ENCODE measurements around the gene HADHB. TPM values are rescaled to one million over a fixed set of nuclear protein-coding genes. Genes with fewer than 3 reads are reported as not detected.

The HADHB gene
- total and polyA plus RNA-seq, 10 of the 15 experiments (the other 5 are each of a cell fraction or from before 2014, with no cell fraction given) = 53.7 to 145 (median 85.5) TPM

DNA sequence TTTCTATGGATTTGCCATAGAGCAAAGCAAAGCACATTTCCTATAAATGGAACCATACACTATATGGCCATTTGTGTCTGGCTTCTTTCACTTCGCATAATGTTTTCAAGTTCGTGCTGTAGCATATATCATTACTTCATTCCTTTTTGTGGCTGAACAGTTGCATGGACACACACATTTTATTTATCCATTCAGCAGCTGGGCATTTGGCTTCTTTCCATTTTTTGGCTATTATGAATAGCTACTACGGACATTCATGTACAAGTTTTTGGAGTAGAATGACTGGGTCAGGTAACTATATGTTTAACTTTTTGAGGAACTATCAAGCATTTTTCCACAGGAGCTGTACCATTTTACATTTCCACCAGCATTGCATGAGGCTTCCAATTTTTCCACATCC is 90.5 kb downstream of the HADHB start:
- H3K4me1 ChIP-seq (ENCODE audit: control insufficient read depth, insufficient read depth, low read length) = no peaks in the 10 kb centered on the region
- H3K36me3 ChIP-seq (ENCODE audit: control insufficient read depth in 2 of 2, insufficient read depth in 2 of 2, low read length in 1 of 2) = no peaks in the 10 kb centered on the region
- POLR2A ChIA-PET = interaction anchor here (1.6 kb wide), 1 partner anchor 10 kb away, joined by 6 read pairs; the partner anchor contains the start of gene SELENOI
- CTCF ChIA-PET = interaction anchor here (0.9 kb wide), 2 partner anchors 9 to 182 kb away, joined by 4 to 5 read pairs; no protein-coding TSS in a partner anchor
- H3K9me3 ChIP-seq (replicated peaks; ENCODE audit: control insufficient read depth, insufficient read depth, low read length) = no peaks in the 10 kb centered on the region
- 71% methylated on average over 3 of the region's 3 CpGs for WGBS (ENCODE audit: insufficient coverage, insufficient replicate concordance, low lambda C conversion rate, missing lambda C conversion rate)
- ATAC-seq (no peak), DNase-seq (ENCODE audit: low read depth, low spot score) (no peak), FAIRE-seq (no peak)
- no peak overlapping the region for H3K27ac ChIP-seq (ENCODE audit: control insufficient read depth, insufficient read depth)
- in situ Hi-C loops (cut with MboI) = no loop called here
- no peaks in the 10 kb centered on the region for H3K79me2 ChIP-seq (ENCODE audit: control insufficient read depth, insufficient read depth, low read length)
- TF ChIP-seq NR2C2 (IDR thresholded peaks at IDR 0.05; ENCODE audit: borderline replicate concordance, control insufficient read depth, insufficient read length, low read depth) (no peak), SREBF2 (IDR thresholded peaks at IDR 0.05; ENCODE audit: low read length) (no peak)
- no peaks in the 10 kb centered on the region for H3K27me3 ChIP-seq (replicated peaks in 1 of 2; ENCODE audit: control insufficient read depth in 2 of 2, insufficient read depth in 2 of 2, low read length in 1 of 2)
- no peak overlapping the region for H3K9ac ChIP-seq (ENCODE audit: control insufficient read depth, insufficient read depth, low read length)
- H2AFZ ChIP-seq (ENCODE audit: control insufficient read depth, low read depth, low read length) = no peak overlapping the region
- H3K4me2 ChIP-seq (ENCODE audit: control insufficient read depth, insufficient read depth) = no peak overlapping the region
- no TSS peak for BruUV-seq (replicated peaks)
- H3K4me3 ChIP-seq = no peak overlapping the region
- intact Hi-C loops (cut with micrococcal nuclease; ENCODE audit: unreplicated experiment) = no loop called here
- SMC1A ChIA-PET (ENCODE audit: uncharacterized antibody, unreplicated experiment) = no interaction called here
- RAD21 ChIA-PET (ENCODE audit: unreplicated experiment) = no interaction called here
- H4K20me1 ChIP-seq (ENCODE audit: control insufficient read depth, insufficient read depth) = no peaks in the 10 kb centered on the region

DNA sequence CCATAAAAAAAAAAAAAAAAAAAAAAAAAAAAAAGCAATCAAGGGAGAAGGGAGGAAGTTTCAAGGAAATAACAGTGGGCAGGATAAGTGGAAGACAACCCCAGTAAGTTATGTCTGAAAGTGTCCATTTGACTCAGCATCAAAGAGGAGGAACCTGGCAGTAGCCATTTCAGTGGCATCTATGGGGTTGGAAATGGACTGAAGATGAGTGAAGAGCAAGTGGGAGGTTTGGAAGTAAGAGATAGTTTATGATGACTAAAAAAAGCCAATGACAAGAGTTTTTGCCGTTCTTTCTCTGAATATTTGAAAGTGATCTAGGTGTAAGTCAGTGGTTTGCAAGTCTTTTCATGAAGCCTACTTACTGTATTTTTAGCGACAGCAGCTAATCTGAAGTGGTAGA is 92.0 kb downstream of the HADHB start:
- H3K27ac ChIP-seq (ENCODE audit: control insufficient read depth, insufficient read depth) = no peak overlapping the region
- H2AFZ ChIP-seq (ENCODE audit: control insufficient read depth, low read depth, low read length) = no peak overlapping the region
- no peaks in the 10 kb centered on the region for H3K4me1 ChIP-seq (ENCODE audit: control insufficient read depth, insufficient read depth, low read length)
- no peak overlapping the region for H3K9ac ChIP-seq (ENCODE audit: control insufficient read depth, insufficient read depth, low read length)
- TF ChIP-seq SREBF1 (IDR thresholded peaks at IDR 0.05; ENCODE audit: low read length) (no peak), LARP7 (IDR thresholded peaks at IDR 0.05) (no peak), FOXK2 (IDR thresholded peaks at IDR 0.05) (no peak), RB1 (IDR thresholded peaks at IDR 0.05; ENCODE audit: borderline replicate concordance) (no peak), IKZF1 (conservative IDR thresholded peaks at IDR 0.05) (no peak)
- TF ChIP-seq, protein P1, sequence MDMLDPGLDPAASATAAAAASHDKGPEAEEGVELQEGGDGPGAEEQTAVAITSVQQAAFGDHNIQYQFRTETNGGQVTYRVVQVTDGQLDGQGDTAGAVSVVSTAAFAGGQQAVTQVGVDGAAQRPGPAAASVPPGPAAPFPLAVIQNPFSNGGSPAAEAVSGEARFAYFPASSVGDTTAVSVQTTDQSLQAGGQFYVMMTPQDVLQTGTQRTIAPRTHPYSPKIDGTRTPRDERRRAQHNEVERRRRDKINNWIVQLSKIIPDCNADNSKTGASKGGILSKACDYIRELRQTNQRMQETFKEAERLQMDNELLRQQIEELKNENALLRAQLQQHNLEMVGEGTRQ (IDR thresholded peaks at IDR 0.05; ENCODE audit: borderline replicate concordance, low read depth, low read length) = no peak
- TF ChIP-seq, protein P2, sequence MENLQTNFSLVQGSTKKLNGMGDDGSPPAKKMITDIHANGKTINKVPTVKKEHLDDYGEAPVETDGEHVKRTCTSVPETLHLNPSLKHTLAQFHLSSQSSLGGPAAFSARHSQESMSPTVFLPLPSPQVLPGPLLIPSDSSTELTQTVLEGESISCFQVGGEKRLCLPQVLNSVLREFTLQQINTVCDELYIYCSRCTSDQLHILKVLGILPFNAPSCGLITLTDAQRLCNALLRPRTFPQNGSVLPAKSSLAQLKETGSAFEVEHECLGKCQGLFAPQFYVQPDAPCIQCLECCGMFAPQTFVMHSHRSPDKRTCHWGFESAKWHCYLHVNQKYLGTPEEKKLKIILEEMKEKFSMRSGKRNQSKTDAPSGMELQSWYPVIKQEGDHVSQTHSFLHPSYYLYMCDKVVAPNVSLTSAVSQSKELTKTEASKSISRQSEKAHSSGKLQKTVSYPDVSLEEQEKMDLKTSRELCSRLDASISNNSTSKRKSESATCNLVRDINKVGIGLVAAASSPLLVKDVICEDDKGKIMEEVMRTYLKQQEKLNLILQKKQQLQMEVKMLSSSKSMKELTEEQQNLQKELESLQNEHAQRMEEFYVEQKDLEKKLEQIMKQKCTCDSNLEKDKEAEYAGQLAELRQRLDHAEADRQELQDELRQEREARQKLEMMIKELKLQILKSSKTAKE (IDR thresholded peaks at IDR 0.05; ENCODE audit: low read depth, poor library complexity, severe bottlenecking) = no peak
- CTCF ChIA-PET = interaction anchor here (1.3 kb wide), 1 partner anchor 9 kb away, joined by 3 read pairs; no protein-coding TSS in a partner anchor
- in situ Hi-C loops (cut with MboI) = no loop called here
- no peak overlapping the region for H3K4me3 ChIP-seq
- no peaks in the 10 kb centered on the region for H3K9me3 ChIP-seq (replicated peaks; ENCODE audit: control insufficient read depth, insufficient read depth, low read length)
- no peak for ATAC-seq
- no peaks in the 10 kb centered on the region for H4K20me1 ChIP-seq (ENCODE audit: control insufficient read depth, insufficient read depth)
- 98% methylated on average over 2 of the region's 2 CpGs for WGBS (ENCODE audit: insufficient coverage, insufficient replicate concordance, low lambda C conversion rate, missing lambda C conversion rate)
- no peak for FAIRE-seq
- RAD21 ChIA-PET (ENCODE audit: unreplicated experiment) = no interaction called here
- no peak for DNase-seq (ENCODE audit: low read depth, low spot score)
- no peaks in the 10 kb centered on the region for H3K27me3 ChIP-seq (replicated peaks in 1 of 2; ENCODE audit: control insufficient read depth in 2 of 2, insufficient read depth in 2 of 2, low read length in 1 of 2)
- no peak overlapping the region for H3K4me2 ChIP-seq (ENCODE audit: control insufficient read depth, insufficient read depth)
- SMC1A ChIA-PET (ENCODE audit: uncharacterized antibody, unreplicated experiment) = no interaction called here
- no peaks in the 10 kb centered on the region for H3K36me3 ChIP-seq (ENCODE audit: control insufficient read depth in 2 of 2, insufficient read depth in 2 of 2, low read length in 1 of 2)
- intact Hi-C loops (cut with micrococcal nuclease; ENCODE audit: unreplicated experiment) = no loop called here
- POLR2A ChIA-PET = no interaction called here
- H3K79me2 ChIP-seq (ENCODE audit: control insufficient read depth, insufficient read depth, low read length) = no peaks in the 10 kb centered on the region
- BruUV-seq (replicated peaks) = no TSS peak
